GM19099 (cell line): Measurements from ENCODE around the gene TUT7.

Experiments used
- POLR2A ChIP-seq: IDR thresholded peaks from 3 replicates; pipeline ENCODE4 v1.6.1; 2011; ENCODE audit warnings: low read depth; ENCODE audit not compliant: insufficient read length; ENCODE audit errors: extremely low read depth

Gene TUT7

GRCh38 chr9:86354818-86355309 lies 654 bp upstream of the TUT7 start:
- no peak for TF ChIP-seq POLR2A

- no peak for TF ChIP-seq POLR2A
These were observed 577 bp downstream of the TUT7 start for GRCh38 chr9:86353655-86354010.

- TF ChIP-seq POLR2A = no peak
These were observed 1.7 kb downstream of the TUT7 start for GRCh38 chr9:86352440-86353077.

GRCh38 chr9:86351880-86352279 lies 2.3 kb downstream of the TUT7 start:
- TF ChIP-seq POLR2A = no peak

GRCh38 chr9:86350006-86350760 lies 4.0 kb downstream of the TUT7 start:
- no peak for TF ChIP-seq POLR2A

GRCh38 chr9:86349271-86349670 lies 4.9 kb downstream of the TUT7 start:
- TF ChIP-seq POLR2A = no peak

GRCh38 chr9:86347991-86348390 lies 6.2 kb downstream of the TUT7 start:
- TF ChIP-seq POLR2A = no peak

GRCh38 chr9:86344818-86345217 lies 9.4 kb downstream of the TUT7 start:
- no peak for TF ChIP-seq POLR2A

GRCh38 chr9:86342269-86342668 lies 11.9 kb downstream of the TUT7 start:
- no peak for TF ChIP-seq POLR2A

- TF ChIP-seq POLR2A = no peak
These were observed 13.2 kb downstream of the TUT7 start for GRCh38 chr9:86341007-86341491.

- no peak for TF ChIP-seq POLR2A
These were observed 13.7 kb downstream of the TUT7 start for GRCh38 chr9:86340356-86341006.

GRCh38 chr9:86337469-86338108 lies 16.6 kb downstream of the TUT7 start:
- no peak for TF ChIP-seq POLR2A

- TF ChIP-seq POLR2A = no peak
These were observed 18.2 kb downstream of the TUT7 start for GRCh38 chr9:86336058-86336457.

- TF ChIP-seq POLR2A = no peak
These were observed 20.6 kb downstream of the TUT7 start for GRCh38 chr9:86333651-86334050.

- no peak for TF ChIP-seq POLR2A
These were observed 24.0 kb downstream of the TUT7 start for GRCh38 chr9:86330186-86330585.
